Parathyroid adenoma (tissue), 2 donors: ENCODE data around the gene ANK3.
A peak's percentile ranks its signal among the peaks of the same experiment; 100 is the strongest.

Experiments
- H2AFZ ChIP-seq: fragments of 300-600 bp; sonication (generic); one replicate; pipeline ENCODE4 v1.7.0; 2017; ENCODE audit warnings: antibody characterized with exemption, mild to moderate bottlenecking
- H3K27ac ChIP-seq: fragments of 300-600 bp; sonication (generic); one replicate; pipeline ENCODE4 v1.7.0; 2017
- H3K27me3 ChIP-seq: fragments of 300-600 bp; sonication (generic); one replicate; pipeline ENCODE4 v1.7.0; 2017; ENCODE audit warnings: low read length; ENCODE audit not compliant: control insufficient read depth, insufficient read depth
- H3K36me3 ChIP-seq: fragments of 300-600 bp; sonication (generic); one replicate; pipeline ENCODE4 v1.7.0; 2017; ENCODE audit warnings: low read length; ENCODE audit not compliant: control insufficient read depth, insufficient read depth
- H3K4me1 ChIP-seq: fragments of 300-600 bp; sonication (generic); one replicate; pipeline ENCODE4 v1.7.0; 2017; ENCODE audit warnings: control low read depth
- H3K4me2 ChIP-seq: fragments of 300-600 bp; sonication (generic); one replicate; pipeline ENCODE4 v1.7.0; 2017; ENCODE audit warnings: low read length
- H3K4me3 ChIP-seq: fragments of 300-600 bp; sonication (generic); one replicate; pipeline ENCODE4 v1.7.0; 2017; ENCODE audit warnings: low read depth, low read length
- H3K79me2 ChIP-seq: fragments of 300-600 bp; sonication (generic); one replicate; pipeline ENCODE4 v1.7.0; 2017; ENCODE audit warnings: control low read depth
- H3K9ac ChIP-seq: fragments of 300-600 bp; sonication (generic); one replicate; pipeline ENCODE4 v1.7.0; 2017; ENCODE audit warnings: mild to moderate bottlenecking
- H3K9me3 ChIP-seq: fragments of 300-600 bp; sonication (generic); one replicate; pipeline ENCODE4 v1.7.0; 2017; ENCODE audit warnings: low read length; ENCODE audit not compliant: control insufficient read depth
- TF ChIP-seq, protein P1 (sequence below): fragments of 300-600 bp; sonication (generic); IDR thresholded peaks from one replicate; pipeline ENCODE4 v1.7.0; 2017; ENCODE audit warnings: antibody characterized with exemption, mild to moderate bottlenecking
- donor health status: primary hyperparathyroidism.

Gene ANK3

DNA sequence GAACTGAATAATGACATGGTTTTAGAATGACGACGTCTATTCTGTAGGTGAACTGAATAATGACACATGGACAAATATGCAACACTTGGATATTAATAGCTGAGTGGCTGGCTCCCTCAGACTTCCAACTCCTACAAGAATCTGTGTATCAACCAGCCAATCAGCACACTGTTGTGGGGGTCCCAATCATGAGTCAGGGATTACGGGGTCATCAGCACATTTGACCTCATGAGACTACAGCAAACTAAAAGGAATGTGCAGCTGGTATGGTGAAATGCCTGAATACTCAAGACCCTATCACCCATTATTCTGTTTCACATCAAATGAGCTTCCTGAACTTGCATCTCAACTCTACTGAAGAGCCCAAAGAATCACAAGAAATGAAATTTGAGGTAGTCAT lies 192.5 kb downstream of the ANK3 start:
- H3K9ac ChIP-seq: no peak overlapping the region
- no peaks in the 10 kb centered on the region for H3K79me2 ChIP-seq
- no peaks in the 10 kb centered on the region for H3K36me3 ChIP-seq
- no peak overlapping the region for H3K27ac ChIP-seq
- no peak overlapping the region for H2AFZ ChIP-seq
- H3K4me3 ChIP-seq: no peak overlapping the region
- H3K4me2 ChIP-seq: no peak overlapping the region
- H3K9me3 ChIP-seq: no peaks in the 10 kb centered on the region
- TF ChIP-seq, protein P1, sequence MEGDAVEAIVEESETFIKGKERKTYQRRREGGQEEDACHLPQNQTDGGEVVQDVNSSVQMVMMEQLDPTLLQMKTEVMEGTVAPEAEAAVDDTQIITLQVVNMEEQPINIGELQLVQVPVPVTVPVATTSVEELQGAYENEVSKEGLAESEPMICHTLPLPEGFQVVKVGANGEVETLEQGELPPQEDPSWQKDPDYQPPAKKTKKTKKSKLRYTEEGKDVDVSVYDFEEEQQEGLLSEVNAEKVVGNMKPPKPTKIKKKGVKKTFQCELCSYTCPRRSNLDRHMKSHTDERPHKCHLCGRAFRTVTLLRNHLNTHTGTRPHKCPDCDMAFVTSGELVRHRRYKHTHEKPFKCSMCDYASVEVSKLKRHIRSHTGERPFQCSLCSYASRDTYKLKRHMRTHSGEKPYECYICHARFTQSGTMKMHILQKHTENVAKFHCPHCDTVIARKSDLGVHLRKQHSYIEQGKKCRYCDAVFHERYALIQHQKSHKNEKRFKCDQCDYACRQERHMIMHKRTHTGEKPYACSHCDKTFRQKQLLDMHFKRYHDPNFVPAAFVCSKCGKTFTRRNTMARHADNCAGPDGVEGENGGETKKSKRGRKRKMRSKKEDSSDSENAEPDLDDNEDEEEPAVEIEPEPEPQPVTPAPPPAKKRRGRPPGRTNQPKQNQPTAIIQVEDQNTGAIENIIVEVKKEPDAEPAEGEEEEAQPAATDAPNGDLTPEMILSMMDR: no peak
- no peaks in the 10 kb centered on the region for H3K27me3 ChIP-seq
- peaks cover 11% of the 10 kb centered on the region for H3K4me1 ChIP-seq

DNA sequence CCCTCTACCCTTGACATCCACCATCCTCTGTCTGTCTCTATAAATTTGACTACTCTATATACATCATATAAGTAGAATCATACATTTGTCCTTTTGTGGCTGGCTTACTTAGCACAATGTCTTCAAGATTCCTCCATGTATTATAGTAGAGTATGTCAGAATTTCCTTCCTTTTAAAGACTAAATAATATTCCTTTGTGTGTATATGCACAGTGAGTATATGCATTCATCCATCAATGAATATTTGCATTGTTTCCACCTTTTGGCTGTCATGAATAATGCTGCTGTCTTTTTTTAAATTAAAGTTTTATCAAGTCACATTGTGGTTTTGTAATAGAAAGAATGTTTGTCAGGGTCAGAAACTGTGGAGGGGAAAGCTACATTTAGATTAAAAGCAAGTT lies 195.3 kb downstream of the ANK3 start:
- H3K4me1 ChIP-seq: peaks cover 6% of the 10 kb centered on the region
- H3K4me3 ChIP-seq: no peak overlapping the region
- peaks cover 3% of the 10 kb centered on the region for H3K79me2 ChIP-seq
- H3K27ac ChIP-seq: no peak overlapping the region
- H3K9me3 ChIP-seq: no peaks in the 10 kb centered on the region
- H3K36me3 ChIP-seq: no peaks in the 10 kb centered on the region
- TF ChIP-seq, protein P1: no peak
- H3K4me2 ChIP-seq: no peak overlapping the region
- H3K27me3 ChIP-seq: no peaks in the 10 kb centered on the region
- H2AFZ ChIP-seq: no peak overlapping the region
- H3K9ac ChIP-seq: no peak overlapping the region

DNA sequence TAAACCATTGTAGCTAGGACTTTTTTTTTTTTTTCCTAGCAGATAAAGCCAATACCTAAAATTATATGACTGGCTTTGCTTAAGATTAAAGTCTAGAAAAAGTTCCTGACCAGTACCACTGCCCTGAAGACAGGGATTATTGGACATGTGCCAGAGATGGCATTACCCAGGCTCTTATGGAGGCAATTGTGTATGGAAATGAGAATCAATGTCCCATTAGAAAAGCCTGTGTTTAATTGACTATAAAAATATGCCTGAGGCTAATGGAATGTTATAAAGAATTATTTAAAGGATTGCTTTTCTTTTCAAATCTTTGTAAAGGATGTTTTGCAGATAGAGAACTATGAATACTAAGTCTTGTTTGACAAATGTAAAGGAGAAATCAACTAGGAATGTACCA lies 196.7 kb downstream of the ANK3 start:
- Histone ChIP-seq H3K79me2 (peaks cover 3% of the 10 kb centered on the region), H3K36me3 (no peaks in the 10 kb centered on the region), H3K4me3 (no peak overlapping the region), H3K4me1 (peaks cover 9% of the 10 kb centered on the region), H3K4me2 (no peak overlapping the region), H3K9ac (no peak overlapping the region), H3K9me3 (no peaks in the 10 kb centered on the region), H2AFZ (no peak overlapping the region), H3K27ac (no peak overlapping the region), H3K27me3 (no peaks in the 10 kb centered on the region)
- TF ChIP-seq, protein P1: no peak

DNA sequence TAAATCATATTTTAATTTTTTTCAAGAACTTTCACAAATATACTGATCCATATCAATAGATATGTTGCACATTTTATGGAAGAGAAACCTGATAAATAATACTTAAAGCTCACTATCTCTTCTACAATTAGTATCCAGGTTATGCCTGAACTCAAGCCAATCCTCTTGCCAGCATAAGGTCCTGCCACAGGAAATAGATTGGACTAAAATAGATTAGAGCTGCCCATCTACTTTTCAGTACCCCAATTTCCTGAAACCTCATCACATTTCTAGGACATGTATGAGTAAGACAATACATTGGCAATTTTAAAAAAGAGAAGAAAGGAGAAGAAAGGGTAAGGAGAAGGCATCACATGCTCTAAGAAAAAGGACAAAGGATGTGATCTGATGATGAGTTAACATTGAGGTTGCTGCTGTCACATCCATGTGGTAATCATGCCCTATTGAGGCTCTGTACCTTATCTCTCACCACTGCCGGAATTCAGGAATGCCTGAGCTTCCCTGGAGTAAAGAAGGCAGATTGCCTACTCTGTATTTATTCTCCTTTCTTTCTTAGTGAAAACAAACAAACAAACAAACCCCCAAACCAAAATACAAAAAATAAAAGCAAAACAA lies 199.7 kb downstream of the ANK3 start:
- no peaks in the 10 kb centered on the region for H3K9me3 ChIP-seq
- H3K36me3 ChIP-seq: no peaks in the 10 kb centered on the region
- peaks cover 30% of the 10 kb centered on the region for H3K4me1 ChIP-seq
- TF ChIP-seq, protein P1: no peak
- H2AFZ ChIP-seq: no peak overlapping the region
- H3K79me2 ChIP-seq: peaks cover 3% of the 10 kb centered on the region
- H3K4me2 ChIP-seq: peak overlapping the region; percentile 33
- no peak overlapping the region for H3K27ac ChIP-seq
- no peaks in the 10 kb centered on the region for H3K27me3 ChIP-seq
- no peak overlapping the region for H3K4me3 ChIP-seq
- no peak overlapping the region for H3K9ac ChIP-seq

DNA sequence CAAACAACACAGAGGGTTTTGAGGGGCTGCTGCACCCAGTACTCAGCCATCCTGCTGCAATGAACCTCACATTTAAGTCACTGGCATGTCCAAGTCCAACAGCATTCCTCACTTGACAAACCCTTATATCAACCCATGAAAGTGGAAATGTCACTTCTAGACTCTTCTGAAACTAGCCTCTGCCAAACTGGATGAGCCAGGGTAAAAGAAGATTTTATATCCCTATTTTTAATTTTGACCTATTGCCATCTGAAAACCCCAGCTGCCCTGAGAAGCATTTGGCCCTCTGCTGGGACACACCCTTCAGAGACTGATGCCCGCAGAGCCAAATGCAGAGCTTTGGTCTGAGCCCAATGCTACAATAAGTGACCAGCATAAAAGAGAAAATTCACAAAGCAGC lies 201.1 kb downstream of the ANK3 start:
- H3K79me2 ChIP-seq: peaks cover 3% of the 10 kb centered on the region
- TF ChIP-seq, protein P1: no peak
- H3K9ac ChIP-seq: no peak overlapping the region
- H3K4me2 ChIP-seq: no peak overlapping the region
- peak overlapping the region; percentile 95 for H3K27ac ChIP-seq
- H3K36me3 ChIP-seq: no peaks in the 10 kb centered on the region
- no peaks in the 10 kb centered on the region for H3K9me3 ChIP-seq
- no peaks in the 10 kb centered on the region for H3K27me3 ChIP-seq
- no peak overlapping the region for H3K4me3 ChIP-seq
- H2AFZ ChIP-seq: no peak overlapping the region
- H3K4me1 ChIP-seq: peaks cover 32% of the 10 kb centered on the region
